RPMI7951 (cell line): ENCODE results near the gene OR52R1. TPM values are rescaled to one million over a fixed set of nuclear protein-coding genes. Genes with fewer than 3 reads are reported as not detected.
"Not testable (repeated sequence)": the region's sequence is repeated elsewhere in the genome, so short reads cannot be mapped to it uniquely, and the experiment has no call there.

Source experiments
- DNase-seq: peaks from one replicate; pipeline ENCODE4 v3.0.0-alpha.2; 2012; ENCODE audit warnings: low read depth
- total RNA-seq: library from RNA; depleted of rRNA; stranded (reverse); fragments of >200 nt; shearing (Covaris generic); gene quantifications from 2 replicates; pipeline ENCODE4 v1.2.3, GENCODE V29; 2014; rRNA removed

Gene OR52R1
- total RNA-seq, result not detected in 2 replicates

- no peak for DNase-seq
These were observed at the start of gene OR52R1 for GRCh38 chr11:4804280-4804679. Gene OR52R1 (minus strand): TSS chr11:4804380. CDS start chr11:4804380, 0 bp downstream.

GRCh38 chr11:4851033-4851432 lies 46.9 kb upstream of the OR52R1 start:
- no peak for DNase-seq

- DNase-seq, result no peak
These were observed 44.8 kb upstream of the OR52R1 start, which contains the start of gene OR51S1 for GRCh38 chr11:4848908-4849532. Gene OR51S1 (minus strand): TSS chr11:4849208. CDS start chr11:4849208, 0 bp downstream.

GRCh38 chr11:4839851-4840549 lies 35.8 kb upstream of the OR52R1 start:
- no peak for DNase-seq

- no peak for DNase-seq
These were observed 26.7 kb upstream of the OR52R1 start for GRCh38 chr11:4830909-4831308.

GRCh38 chr11:4830346-4830745 lies 26.2 kb upstream of the OR52R1 start:
- no peak for DNase-seq

GRCh38 chr11:4826425-4826824 lies 22.2 kb upstream of the OR52R1 start:
- no peak for DNase-seq

GRCh38 chr11:4825132-4825531 lies 21.0 kb upstream of the OR52R1 start:
- DNase-seq, result no peak

- DNase-seq, result no peak
These were observed 16.8 kb upstream of the OR52R1 start, which contains the start of gene OR51F2 for GRCh38 chr11:4821021-4821420. Gene OR51F2 (plus strand): TSS chr11:4821321. CDS start chr11:4821422, 101 bp downstream.

- DNase-seq, result no peak
These were observed 5.1 kb upstream of the OR52R1 start for GRCh38 chr11:4809246-4809645.

GRCh38 chr11:4808476-4808875 lies 4.3 kb upstream of the OR52R1 start:
- no peak for DNase-seq

GRCh38 chr11:4801316-4801715 lies 2.9 kb downstream of the OR52R1 start:
- DNase-seq, result not testable (repeated sequence)

- DNase-seq, result no peak
These were observed 5.6 kb downstream of the OR52R1 start for GRCh38 chr11:4798427-4799183.

GRCh38 chr11:4797206-4797605 lies 7.0 kb downstream of the OR52R1 start:
- no peak for DNase-seq

GRCh38 chr11:4782454-4782853 lies 21.7 kb downstream of the OR52R1 start:
- no peak for DNase-seq

- DNase-seq, result no peak
These were observed 34.3 kb downstream of the OR52R1 start, which contains the start of gene OR51F1 for GRCh38 chr11:4769838-4770237. Gene OR51F1 (minus strand): TSS chr11:4769938. CDS start chr11:4769938, 0 bp downstream.

GRCh38 chr11:4768094-4768493 lies 36.1 kb downstream of the OR52R1 start:
- no peak for DNase-seq

- no peak for DNase-seq
These were observed 37.6 kb downstream of the OR52R1 start for GRCh38 chr11:4766420-4767043.

GRCh38 chr11:4763096-4763495 lies 41.1 kb downstream of the OR52R1 start:
- no peak for DNase-seq
